NOMO-1 (cell line): ENCODE measurements around the gene NCOA3.
"Not testable (repeated sequence)": the region's sequence is repeated elsewhere in the genome, so short reads cannot be mapped to it uniquely, and the experiment has no call there.

Source experiments
- DNase-seq, 2 experiments: peaks; one replicate each; lab custom pipeline; 2025; ENCODE audit not compliant: unreplicated experiment in 2 of 2; lab: John Stamatoyannopoulos, UW

NCOA3 gene

GRCh38 chr20:47533518-47534062 is 31.9 kb downstream of the NCOA3 start:
- DNase-seq: no peak

- no peak for DNase-seq
Measured at GRCh38 chr20:47534405-47534804, 32.7 kb downstream of the NCOA3 start.

DNA sequence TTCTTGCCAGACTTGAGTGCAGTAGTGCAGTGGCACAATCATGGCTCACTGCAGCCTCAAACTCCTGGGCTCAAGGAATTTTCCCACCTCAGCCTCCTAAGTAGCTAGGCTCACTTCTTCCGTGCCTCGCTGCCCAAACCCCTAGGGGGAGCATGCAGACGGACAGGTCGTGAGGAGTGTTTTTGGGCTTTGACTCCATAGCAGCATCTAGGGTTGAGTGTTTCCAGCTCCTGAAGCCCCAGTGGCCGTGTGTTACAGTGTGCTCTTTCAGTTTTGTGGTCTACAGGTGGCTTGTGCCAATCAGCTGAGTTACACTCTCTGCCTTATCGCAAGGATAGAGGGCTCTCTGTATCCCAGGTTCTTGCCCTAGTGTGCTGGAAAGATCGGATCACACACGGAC is 33.4 kb downstream of the NCOA3 start:
- DNase-seq: no peak

DNA sequence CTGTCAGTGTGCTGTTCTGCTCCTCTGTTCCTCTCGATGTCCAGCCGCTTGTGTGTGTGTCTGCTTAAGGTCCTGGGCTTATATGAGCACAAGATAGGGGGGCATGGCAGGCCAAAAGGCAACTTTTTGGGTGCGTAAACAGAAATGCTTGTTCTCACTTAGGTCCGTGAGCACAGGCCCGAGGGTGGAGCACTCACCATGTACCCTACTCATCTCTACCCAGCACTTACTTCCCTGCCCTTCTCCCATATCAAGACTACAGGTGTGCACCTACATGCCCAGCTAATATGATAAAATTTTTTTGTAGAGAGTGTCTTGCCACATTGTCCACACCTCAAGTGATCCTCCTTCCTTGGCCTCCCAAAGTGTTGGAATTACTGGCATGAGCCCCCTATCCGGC is 34.3 kb downstream of the NCOA3 start:
- no peak for DNase-seq

DNA sequence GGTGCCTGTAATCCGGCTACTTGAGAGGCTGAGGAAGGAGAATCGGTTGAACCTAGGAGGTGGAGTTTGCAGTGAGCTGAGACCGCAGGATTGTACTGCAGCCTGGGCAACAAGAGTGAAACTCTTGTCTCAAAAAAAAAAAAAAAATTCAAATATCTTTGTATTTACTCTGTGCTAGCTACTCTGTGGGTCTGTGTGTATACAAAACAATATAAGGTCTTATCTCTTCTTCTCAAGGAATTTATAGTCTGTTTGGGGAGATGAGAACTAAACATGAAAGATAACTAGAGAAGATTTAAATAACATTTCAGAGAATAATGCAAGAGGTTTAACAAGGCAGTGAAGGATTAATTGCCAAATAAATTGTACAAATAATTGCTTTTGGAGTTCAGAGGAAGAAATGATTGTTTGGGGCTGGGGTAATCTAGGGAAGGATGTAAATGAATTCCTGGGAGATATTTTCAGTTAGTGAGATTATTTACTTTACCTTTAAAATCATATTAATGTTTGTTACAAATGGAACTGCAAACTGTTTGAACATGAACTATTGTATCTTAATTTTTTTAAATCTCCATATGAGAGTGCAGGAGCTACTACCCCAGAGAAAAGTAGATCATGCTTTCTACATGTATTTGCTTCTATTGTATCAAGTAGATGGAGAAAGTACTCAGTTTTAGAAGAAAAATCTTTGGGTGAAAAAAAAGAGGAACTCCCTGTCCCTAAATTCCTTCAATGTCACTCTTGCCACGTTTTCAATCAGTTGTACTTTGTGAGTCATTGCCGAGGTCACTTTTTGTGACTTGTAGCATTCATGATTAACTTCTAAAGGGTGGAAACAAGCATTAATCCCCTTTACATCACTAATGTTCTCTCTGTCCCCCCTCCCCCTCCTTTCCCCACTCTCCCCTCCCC is 39.0 kb downstream of the NCOA3 start:
- DNase-seq: peak; percentile 59 to 85

DNA sequence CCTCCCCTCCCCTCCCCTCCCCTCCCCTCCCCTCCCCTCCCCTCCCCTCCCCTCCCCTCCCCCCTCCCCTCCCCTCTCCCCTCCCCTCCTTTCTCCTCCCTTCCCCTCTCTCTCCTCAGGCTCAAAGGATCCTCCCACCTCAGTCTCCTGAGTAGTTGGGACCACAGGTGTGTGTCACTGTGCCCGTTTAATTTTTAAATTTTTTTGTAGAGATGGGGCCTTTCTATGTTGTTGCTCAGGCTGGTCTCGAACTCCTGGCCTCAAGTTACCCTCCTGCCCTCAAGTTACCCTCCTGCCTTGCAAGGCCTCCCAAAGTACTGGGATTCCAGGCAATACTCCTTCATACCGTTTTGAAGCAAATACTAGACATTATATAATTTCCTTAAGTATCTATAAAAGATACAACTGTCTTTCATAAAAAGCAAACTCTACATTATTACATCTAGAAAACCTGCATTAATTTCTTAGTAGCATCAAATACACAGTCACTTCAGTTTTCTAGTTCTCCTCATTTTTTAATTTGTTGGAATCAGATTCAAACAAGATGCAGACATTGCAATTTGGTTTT is 39.8 kb downstream of the NCOA3 start:
- DNase-seq: no peak

GRCh38 chr20:47543006-47543431 is 41.3 kb downstream of the NCOA3 start:
- DNase-seq: no peak

GRCh38 chr20:47544240-47544639 is 42.6 kb downstream of the NCOA3 start:
- no peak for DNase-seq

DNA sequence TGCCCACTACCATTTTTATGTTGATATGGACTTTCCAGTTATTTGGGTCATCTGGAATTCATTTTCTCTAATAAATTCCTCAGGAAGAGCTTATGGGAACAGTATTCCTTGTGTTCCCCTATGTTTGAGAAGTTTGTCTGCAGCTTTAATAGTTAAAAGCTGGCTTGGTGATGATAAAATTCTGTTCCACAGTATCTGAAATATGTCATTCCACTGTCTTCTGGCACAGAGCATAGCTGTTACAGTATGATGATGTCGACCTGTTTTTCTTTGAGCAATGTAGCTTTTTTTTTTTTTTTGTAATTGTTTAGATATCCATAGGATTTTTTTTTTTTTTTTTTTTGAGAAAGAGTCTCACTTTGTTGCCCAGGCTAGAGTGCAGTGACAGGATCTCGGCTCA is 43.2 kb downstream of the NCOA3 start:
- DNase-seq: no peak

DNA sequence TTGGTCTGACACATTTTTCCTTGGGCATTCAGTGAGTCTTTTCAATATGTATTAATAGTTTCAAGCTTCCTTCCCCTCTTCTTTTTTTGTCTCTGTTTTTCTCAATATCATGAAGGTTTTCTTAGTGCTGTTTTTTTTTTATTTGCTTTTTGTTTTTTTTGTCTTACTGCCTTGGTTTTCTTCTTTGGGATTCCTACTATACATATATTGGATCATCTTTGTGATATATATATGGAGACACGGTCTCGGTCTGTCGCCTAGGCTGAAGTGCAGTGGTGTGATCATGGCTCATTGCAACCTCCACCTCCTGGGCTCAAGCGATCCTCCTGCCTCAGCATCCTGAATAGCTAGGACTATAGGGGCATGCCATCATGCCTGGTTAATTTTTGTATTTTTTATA is 43.8 kb downstream of the NCOA3 start:
- DNase-seq: no peak

DNA sequence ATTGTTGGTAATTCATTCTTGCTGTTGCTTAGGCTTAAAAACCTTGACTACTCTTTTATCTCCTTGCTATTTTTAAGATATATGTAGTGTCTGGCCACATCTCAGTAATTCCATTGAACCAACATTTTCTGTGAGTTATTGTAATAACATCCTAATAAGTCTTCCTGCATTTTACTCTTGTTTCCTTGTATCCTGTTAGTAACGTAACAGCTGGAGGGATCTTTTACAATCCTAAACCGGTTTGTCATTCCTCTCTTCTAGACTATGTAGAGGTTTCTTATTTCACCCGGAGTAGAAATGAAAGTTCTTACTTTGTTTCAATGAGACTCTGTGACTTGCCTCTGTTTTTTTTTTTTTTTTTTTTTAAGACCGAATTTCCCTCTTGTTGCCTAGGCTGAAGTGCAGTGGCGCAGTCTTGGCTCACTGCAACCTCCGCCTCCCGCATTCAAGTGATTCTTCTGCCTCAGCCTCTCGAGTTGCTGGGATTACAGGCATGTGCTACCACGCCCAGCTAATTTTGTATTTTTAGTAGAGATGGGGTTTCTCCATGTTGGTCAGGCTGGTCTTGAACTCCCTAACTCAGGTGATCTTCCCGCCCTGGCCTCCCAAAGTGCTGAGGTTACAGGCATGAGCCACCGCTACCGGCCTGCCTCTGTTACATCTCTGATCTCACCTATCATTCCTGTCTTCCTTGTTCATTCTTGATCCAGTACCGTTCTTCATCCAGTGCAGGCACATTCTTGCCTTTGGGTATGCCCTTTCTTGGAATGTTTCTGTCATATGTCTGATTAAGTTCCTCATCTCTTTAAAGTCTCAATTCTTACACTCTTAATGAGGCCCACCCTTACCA is 44.7 kb downstream of the NCOA3 start:
- DNase-seq: no peak

- no peak for DNase-seq
Measured at GRCh38 chr20:47547034-47547387, 45.3 kb downstream of the NCOA3 start.

- DNase-seq: no peak
Measured at GRCh38 chr20:47549671-47550070, 48.0 kb downstream of the NCOA3 start.

GRCh38 chr20:47551222-47551621 is 49.5 kb downstream of the NCOA3 start:
- no peak for DNase-seq

DNA sequence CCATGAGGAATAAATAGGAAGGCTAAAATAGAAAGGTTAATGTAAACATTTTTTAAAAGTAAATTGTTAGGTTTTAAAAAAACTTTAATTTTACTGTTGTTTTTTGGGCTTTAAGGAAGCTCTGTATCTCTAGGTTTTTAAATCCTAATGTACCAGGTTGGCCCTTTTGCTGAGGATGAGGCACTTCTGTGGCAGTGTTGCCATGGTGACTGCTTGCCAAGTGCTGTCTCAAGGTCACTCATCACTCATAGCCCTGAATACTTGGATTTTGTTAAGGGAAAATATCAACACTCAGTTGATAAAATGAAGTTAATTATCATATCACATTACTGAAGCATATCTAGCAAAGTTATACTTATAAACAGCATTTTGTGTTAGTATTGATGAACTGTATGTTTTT is 50.2 kb downstream of the NCOA3 start:
- DNase-seq: no peak

DNA sequence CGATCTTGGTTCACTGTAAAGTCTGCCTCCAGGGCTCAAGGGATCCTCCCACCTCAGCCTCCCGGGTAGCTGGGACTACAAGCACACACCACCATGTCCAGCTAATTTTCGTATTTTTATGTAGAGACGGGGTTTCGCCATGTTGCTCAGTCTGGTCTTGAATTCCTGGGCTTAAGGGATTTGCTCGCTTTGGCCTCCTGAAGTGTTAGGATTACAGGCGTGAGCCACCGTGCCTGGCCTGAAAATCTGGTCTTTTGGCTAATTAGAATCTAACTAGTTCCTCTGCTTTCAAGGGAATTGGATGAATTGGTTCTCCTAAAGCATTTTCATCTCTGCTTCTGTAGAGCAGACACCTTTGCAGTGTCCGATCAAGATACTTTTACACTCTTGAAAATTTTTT is 51.3 kb downstream of the NCOA3 start:
- DNase-seq: no peak

GRCh38 chr20:47553594-47554235 is 52.0 kb downstream of the NCOA3 start:
- DNase-seq: not testable (repeated sequence)

DNA sequence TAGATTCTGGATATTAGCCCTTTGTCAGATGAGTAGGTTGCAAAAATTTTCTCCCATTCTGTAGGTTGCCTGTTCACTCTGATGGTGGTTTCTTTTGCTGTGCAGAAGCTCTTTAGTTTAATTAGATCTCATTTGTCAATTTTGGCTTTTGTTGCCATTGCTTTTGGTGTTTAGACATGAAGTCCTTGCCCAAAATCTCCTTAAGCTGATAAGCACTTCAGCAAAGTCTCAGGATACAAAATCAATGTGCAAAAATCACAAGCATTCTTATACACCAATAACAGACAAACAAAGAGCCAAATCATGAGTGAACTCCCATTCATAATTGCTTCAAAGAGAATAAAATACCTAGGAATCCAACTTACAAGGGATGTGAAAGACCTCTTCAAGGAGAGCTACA is 52.6 kb downstream of the NCOA3 start:
- not testable (repeated sequence) for DNase-seq

GRCh38 chr20:47557218-47557617 is 55.5 kb downstream of the NCOA3 start:
- no peak for DNase-seq

GRCh38 chr20:47557791-47558190 is 56.1 kb downstream of the NCOA3 start:
- DNase-seq: no peak
